Measurements from ENCODE around the gene SCAI. TPM values are rescaled to one million over a fixed set of nuclear protein-coding genes. Genes with fewer than 3 reads are reported as not detected.
A peak's percentile ranks its signal among the peaks of the same experiment; 100 is the strongest.

Gene SCAI
- total and polyA plus RNA-seq, 2 donors (not counting 1 experiment from before 2014, with no cell fraction given), result 5.4 to 9.7 TPM

- DNase-seq (ENCODE audit: low read depth in 2 of 2), result no peak
- H3K36me3 ChIP-seq (ENCODE audit: control insufficient read depth, insufficient read depth, low read length), result no peaks in the 10 kb centered on the region
- H3K9ac ChIP-seq (ENCODE audit: insufficient read depth, low read length), result no peak overlapping the region
- H3K9me3 ChIP-seq (ENCODE audit: control insufficient read depth, insufficient read depth, low read depth, low read length), result no peaks in the 10 kb centered on the region
- TF ChIP-seq EZH2 (IDR thresholded peaks at IDR 0.05; ENCODE audit: low read length, missing control alignments), result no peak
- TF ChIP-seq CTCF (conservative IDR thresholded peaks at IDR 0.05 in 1 of 2, IDR thresholded peaks at IDR 0.05 in 1 of 2; ENCODE audit: low read depth in 1 of 2, low read length in 2 of 2), result no peak
- peak overlapping the region in 2 of 4 experiments; percentile 9 to 68 for H3K4me3 ChIP-seq (replicated peaks in 1 of 4; ENCODE audit: control extremely low read depth in 1 of 4, insufficient read depth in 1 of 4, low read depth in 3 of 4, low read length in 4 of 4)
- peaks cover 2% of the 10 kb centered on the region for H3K79me2 ChIP-seq (ENCODE audit: control insufficient read depth, insufficient read depth, low read length)
- H3K4me1 ChIP-seq (ENCODE audit: control insufficient read depth, extremely low read depth, insufficient read depth, low read length), result peaks cover 6% of the 10 kb centered on the region
- H4K20me1 ChIP-seq (ENCODE audit: control insufficient read depth, extremely low read depth, insufficient read depth, low read length), result no peaks in the 10 kb centered on the region
- peak overlapping the region; percentile 8 for H3K4me2 ChIP-seq (ENCODE audit: extremely low read depth, insufficient read depth, low read length)
- H2AFZ ChIP-seq (ENCODE audit: low read length), result no peak overlapping the region
- no peaks in the 10 kb centered on the region for H3K27me3 ChIP-seq (ENCODE audit: control insufficient read depth, insufficient read depth, low read length)
- H3K27ac ChIP-seq (ENCODE audit: insufficient read depth, low read length), result no peak overlapping the region
Observed at GRCh38 chr9:125141751-125142150, 1.6 kb downstream of the SCAI start.

GRCh38 chr9:125141251-125141650 lies 2.1 kb downstream of the SCAI start:
- no peak overlapping the region for H2AFZ ChIP-seq (ENCODE audit: low read length)
- peaks cover 4% of the 10 kb centered on the region for H3K4me1 ChIP-seq (ENCODE audit: control insufficient read depth, extremely low read depth, insufficient read depth, low read length)
- peak in 1 of 2 donors; percentile 64 for DNase-seq (ENCODE audit: low read depth in 2 of 2)
- no peaks in the 10 kb centered on the region for H3K9me3 ChIP-seq (ENCODE audit: control insufficient read depth, insufficient read depth, low read depth, low read length)
- peaks cover 2% of the 10 kb centered on the region for H3K79me2 ChIP-seq (ENCODE audit: control insufficient read depth, insufficient read depth, low read length)
- H3K36me3 ChIP-seq (ENCODE audit: control insufficient read depth, insufficient read depth, low read length), result no peaks in the 10 kb centered on the region
- H4K20me1 ChIP-seq (ENCODE audit: control insufficient read depth, extremely low read depth, insufficient read depth, low read length), result no peaks in the 10 kb centered on the region
- no peak overlapping the region for H3K27ac ChIP-seq (ENCODE audit: insufficient read depth, low read length)
- peak overlapping the region in 2 of 4 experiments; percentile 9 to 68 for H3K4me3 ChIP-seq (replicated peaks in 1 of 4; ENCODE audit: control extremely low read depth in 1 of 4, insufficient read depth in 1 of 4, low read depth in 3 of 4, low read length in 4 of 4)
- H3K4me2 ChIP-seq (ENCODE audit: extremely low read depth, insufficient read depth, low read length), result no peak overlapping the region
- no peak overlapping the region for H3K9ac ChIP-seq (ENCODE audit: insufficient read depth, low read length)
- no peak for TF ChIP-seq EZH2 (IDR thresholded peaks at IDR 0.05; ENCODE audit: low read length, missing control alignments)
- TF ChIP-seq CTCF (conservative IDR thresholded peaks at IDR 0.05 in 1 of 2, IDR thresholded peaks at IDR 0.05 in 1 of 2; ENCODE audit: low read depth in 1 of 2, low read length in 2 of 2), result no peak
- H3K27me3 ChIP-seq (ENCODE audit: control insufficient read depth, insufficient read depth, low read length), result no peaks in the 10 kb centered on the region

GRCh38 chr9:125140576-125140975 lies 2.8 kb downstream of the SCAI start:
- H2AFZ ChIP-seq (ENCODE audit: low read length), result no peak overlapping the region
- H3K4me2 ChIP-seq (ENCODE audit: extremely low read depth, insufficient read depth, low read length), result no peak overlapping the region
- H3K27me3 ChIP-seq (ENCODE audit: control insufficient read depth, insufficient read depth, low read length), result no peaks in the 10 kb centered on the region
- peaks cover 4% of the 10 kb centered on the region for H3K4me1 ChIP-seq (ENCODE audit: control insufficient read depth, extremely low read depth, insufficient read depth, low read length)
- DNase-seq (ENCODE audit: low read depth in 2 of 2), result no peak
- peaks cover 2% of the 10 kb centered on the region for H3K79me2 ChIP-seq (ENCODE audit: control insufficient read depth, insufficient read depth, low read length)
- H3K9ac ChIP-seq (ENCODE audit: insufficient read depth, low read length), result no peak overlapping the region
- no peaks in the 10 kb centered on the region for H3K36me3 ChIP-seq (ENCODE audit: control insufficient read depth, insufficient read depth, low read length)
- no peak overlapping the region for H3K4me3 ChIP-seq (replicated peaks in 1 of 4; ENCODE audit: control extremely low read depth in 1 of 4, insufficient read depth in 1 of 4, low read depth in 3 of 4, low read length in 4 of 4)
- no peaks in the 10 kb centered on the region for H3K9me3 ChIP-seq (ENCODE audit: control insufficient read depth, insufficient read depth, low read depth, low read length)
- no peaks in the 10 kb centered on the region for H4K20me1 ChIP-seq (ENCODE audit: control insufficient read depth, extremely low read depth, insufficient read depth, low read length)
- H3K27ac ChIP-seq (ENCODE audit: insufficient read depth, low read length), result no peak overlapping the region
- no peak for TF ChIP-seq EZH2 (IDR thresholded peaks at IDR 0.05; ENCODE audit: low read length, missing control alignments)
- TF ChIP-seq CTCF (conservative IDR thresholded peaks at IDR 0.05 in 1 of 2, IDR thresholded peaks at IDR 0.05 in 1 of 2; ENCODE audit: low read depth in 1 of 2, low read length in 2 of 2), result no peak
